ENCODE measurements around the gene LVRN.

GRCh38 chr5:115978779-115979178 lies 16.5 kb downstream of the LVRN start:
- TF ChIP-seq GATA2 (IDR thresholded peaks at IDR 0.05; ENCODE audit: low read depth, low read length) (no peak), GATA3 (IDR thresholded peaks at IDR 0.05; ENCODE audit: low read depth, low read length) (no peak)

All from SH-SY5Y (cell line).